T1000 (cell line): ENCODE results near the gene RBM19.

Experiments used
- DNase-seq: peaks from one replicate; lab custom pipeline; 2025; ENCODE audit warnings: mixed read lengths; lab: John Stamatoyannopoulos, UW

RBM19 gene

DNA sequence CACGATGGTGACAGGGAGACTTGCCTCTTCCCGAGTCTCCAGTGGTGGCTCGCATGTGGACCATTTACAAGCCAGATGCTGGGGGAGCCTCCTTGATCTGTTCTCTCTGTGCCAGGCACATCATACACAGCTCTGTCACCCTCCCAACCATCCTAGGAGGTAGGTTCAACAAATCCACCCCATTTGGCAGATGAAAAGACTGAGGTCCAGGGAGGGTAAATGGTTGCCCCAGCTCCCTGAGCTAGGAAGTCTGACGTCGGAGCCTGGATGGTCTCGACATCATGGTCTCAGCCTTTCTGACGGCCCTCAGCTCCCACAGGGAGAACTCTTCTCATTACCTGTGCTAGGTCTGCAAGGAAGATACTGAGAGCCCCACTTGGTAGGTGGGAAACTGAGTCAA is 189.6 kb downstream of the RBM19 start:
- no peak for DNase-seq

DNA sequence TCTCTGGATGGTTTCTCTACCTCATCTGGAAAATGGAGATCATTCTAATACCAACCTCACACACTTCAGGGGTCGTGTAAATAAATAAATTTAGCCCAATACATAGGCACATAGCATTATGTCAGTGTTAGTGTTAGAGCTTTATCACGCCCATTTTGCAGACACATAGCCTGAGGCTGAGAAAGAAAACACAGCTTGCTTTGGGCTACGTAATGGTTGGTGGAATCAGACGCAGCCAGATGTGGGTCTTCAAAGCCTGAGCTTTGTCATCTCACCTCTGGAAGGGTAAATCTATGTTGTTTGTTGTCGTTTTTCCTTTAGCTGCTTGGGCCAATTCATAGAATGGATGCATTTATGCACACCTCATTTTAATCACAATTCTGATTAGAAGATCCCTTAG is 191.6 kb downstream of the RBM19 start:
- DNase-seq = no peak

DNA sequence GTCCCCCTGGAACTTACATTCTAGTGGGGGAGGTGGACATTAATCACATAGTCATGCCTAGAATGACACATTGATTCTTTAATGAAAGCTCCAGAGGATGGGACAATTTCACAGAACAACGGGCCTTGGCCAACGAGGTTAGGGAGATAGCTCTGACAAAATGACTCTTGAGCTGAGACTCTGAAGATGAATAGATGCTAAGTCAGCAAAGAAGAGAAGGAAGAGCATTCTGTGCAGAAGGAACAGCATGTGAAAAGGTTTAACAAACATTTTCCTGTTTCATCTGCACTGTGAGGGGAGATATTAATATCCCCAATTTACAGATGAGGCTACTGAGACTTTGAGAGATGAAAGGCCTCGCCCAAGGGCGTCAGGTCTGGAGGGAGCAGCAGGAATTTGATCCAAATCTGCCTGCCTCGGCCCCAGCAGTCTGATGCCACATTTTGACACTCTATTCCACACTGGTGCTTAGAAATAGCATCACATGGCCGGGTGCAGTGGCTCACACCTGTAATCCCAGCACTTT is 193.6 kb downstream of the RBM19 start:
- no peak for DNase-seq

DNA sequence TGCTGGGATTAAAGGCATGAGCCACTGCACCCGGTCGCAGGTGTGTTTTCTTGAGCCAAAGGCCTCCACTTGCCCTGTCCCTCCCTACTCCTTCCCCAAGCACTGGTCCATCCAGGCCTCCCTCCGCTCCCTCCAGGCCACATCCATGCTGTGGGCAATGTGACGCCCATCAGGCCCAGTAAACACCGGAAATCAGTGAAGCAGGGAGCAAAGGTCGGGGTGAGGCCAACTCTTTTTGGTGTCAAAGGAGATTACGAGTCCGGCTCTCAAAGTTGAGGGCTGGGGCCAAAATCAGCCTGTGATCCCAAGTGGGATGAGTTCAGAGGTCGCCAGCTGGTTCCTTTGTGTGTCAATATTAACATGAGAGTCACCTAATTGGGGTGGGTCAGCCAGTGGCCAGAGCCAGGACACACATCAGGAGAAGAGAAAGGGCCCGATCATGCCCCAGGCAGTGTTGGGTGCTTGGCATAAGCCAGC is 195.7 kb downstream of the RBM19 start:
- no peak for DNase-seq

DNA sequence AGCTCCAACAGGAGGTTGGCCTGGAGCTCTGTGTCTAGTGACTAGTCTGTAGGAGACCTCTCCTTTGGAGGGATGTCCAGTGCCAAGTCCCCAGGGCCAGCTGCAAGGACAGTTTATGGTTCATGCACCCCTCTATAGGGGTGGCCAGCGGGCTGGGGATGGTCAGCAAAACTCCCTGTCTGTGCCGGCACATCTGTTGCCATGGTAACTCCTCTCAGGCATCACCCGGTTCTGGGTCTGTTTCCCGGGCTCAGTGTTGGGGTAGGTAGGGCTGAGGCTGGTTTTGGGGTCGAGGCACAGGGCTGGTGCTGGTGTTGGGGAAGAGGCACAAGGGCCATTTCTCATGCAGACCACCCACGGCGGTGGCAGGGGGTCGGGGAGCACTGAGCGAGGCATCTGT is 196.8 kb downstream of the RBM19 start:
- no peak for DNase-seq

DNA sequence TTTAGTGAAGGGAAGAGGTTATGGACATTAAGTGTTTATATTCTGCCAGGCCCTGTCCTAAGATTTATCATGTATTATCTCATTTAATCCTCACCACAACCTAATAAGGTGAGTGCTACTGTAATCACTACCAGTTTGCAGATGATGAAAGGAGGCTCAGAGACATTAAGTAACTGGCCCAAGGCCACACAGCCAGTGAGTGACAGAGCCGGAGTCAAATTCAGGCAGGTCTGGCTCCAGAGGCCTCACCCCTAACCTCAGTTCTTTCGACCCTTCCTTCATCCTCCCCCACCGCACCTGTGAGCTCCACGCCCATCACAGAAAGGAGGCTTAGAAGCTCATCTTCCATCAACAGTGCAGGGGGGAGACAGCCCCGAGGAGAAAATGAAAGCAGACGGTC is 197.3 kb downstream of the RBM19 start:
- DNase-seq = no peak

DNA sequence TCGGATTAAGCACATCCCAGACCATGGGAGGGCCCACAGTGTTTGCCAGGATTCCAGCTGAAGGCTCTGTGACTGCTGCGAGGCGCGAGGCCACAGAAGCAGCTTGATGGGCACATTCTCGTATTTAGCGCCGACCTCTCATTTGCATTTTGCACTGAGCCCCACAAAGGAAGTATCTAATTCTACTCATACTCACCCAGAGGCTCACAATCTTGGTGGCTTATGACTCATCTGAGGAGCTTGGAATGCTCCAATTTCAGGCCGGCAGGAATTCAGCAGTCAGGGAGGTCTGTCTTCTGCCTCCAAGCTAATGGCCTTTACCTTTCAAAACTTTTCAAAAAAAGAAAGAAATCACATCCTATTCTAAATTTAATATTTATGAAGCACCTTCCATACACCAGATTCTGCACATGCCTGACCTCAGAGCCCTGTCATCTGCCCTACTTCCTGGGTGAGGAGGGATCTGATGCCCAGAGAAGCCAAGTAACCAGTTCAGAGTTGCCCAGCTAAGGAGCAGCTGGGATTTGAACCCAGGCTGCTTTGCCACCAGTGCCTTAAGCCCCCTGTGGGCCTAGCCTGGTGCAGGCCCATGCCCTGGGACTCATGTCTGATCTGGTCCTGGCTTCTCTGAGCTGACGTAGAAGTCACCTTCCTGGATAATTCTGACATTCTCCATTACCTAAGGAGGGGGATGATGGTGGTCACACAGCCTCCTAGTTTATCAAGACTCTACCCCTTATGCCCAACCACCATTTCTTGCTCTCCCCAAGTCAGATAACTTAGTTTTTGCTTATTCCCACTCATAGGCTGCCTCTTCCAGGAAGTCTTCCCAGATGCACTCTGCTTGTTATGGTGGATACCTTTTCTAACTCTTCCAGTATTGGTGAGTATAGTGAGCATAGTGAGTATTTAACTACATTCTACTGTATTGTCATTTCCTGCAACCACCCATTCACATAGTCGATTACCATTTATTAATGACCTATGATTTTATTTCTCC is 198.9 kb downstream of the RBM19 start:
- peak; percentile 12 for DNase-seq
